ENCODE measurements around the gene RYR3.

RYR3 gene

DNA sequence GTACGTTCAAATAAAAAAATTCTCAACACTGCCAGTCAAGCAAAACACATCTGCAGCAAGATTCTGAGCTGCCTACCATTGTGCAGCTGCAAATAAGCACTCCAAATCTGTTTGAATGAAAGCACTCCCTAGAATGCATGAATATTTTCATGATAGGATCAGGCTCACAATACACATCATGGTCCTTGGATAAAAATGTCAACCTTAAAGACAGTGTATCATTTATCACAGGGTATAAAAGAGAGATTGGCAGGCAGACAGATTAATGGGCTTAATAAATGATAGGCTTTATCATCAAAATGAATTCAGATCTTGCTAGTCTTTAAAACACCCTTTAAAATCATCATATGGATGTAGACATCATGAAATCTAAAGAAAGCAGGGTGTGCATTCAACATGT, 9.2 kb downstream of the RYR3 start:
- no peak for DNase-seq (ENCODE audit: low spot score)

GRCh38 chr15:33322091-33322490, 11.3 kb downstream of the RYR3 start:
- DNase-seq (ENCODE audit: low spot score): no peak

DNA sequence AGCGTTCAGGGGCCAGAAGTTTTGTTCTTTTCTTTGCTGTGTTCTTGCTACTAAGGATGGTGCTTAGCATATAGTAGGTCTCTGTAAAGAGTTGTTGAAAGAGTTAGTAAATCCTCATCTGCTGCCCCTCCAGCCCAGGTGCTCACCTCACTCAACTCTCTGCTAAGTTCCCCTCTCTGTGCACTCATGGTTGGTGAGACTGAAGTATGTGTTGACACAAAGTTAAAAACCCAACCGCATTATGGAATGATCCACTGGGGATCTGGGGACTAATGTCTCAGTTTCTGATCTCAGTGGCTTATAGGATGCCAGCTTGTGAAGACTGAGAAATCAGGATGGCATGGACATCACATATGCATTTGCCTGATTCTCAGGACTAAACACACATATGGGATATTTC, 13.8 kb downstream of the RYR3 start:
- no peak for DNase-seq (ENCODE audit: low spot score)

GRCh38 chr15:33326908-33327307, 16.1 kb downstream of the RYR3 start:
- DNase-seq (ENCODE audit: low spot score): no peak

DNA sequence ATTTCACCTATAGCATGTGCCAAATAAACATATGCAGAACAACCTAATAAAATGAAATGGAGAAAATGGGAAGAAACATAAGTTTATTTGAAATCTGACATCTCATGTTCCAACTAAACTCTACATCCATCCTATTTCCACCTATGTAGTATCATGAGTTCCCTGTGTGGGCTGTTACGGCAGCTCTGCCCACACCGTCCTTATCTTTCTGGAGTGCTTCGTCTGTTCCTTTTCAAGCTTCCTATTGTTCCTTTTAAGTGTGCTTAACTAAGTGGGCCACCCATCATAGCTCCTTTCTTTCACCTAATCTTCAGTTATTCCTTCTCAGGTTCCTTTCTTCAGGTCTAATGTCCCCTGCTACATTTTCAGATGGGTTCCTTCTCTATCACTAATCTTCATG, 17.3 kb downstream of the RYR3 start:
- no peak for DNase-seq (ENCODE audit: low spot score)

GRCh38 chr15:33329457-33329856, 18.7 kb downstream of the RYR3 start:
- DNase-seq (ENCODE audit: low spot score): no peak

DNA sequence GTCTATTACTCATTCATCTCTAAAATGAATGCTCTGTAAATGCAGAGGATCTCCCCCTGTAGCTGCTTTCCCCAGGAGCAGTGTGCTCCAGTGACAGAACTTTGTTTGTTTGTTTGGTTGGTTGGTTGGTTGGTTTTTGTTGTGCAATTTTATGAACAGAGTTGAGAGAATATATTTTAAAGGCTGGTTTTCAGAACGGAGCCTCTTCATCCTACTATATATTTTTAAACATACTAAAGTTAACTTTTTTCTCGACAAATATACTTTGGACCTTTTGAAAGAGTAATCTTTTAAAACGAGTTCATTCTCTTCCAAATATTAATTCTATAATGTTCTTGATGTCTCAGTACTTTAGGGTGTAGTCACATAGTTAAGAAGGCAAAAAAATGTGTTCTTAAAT, 20.2 kb downstream of the RYR3 start:
- no peak for DNase-seq (ENCODE audit: low spot score)

GRCh38 chr15:33341953-33342352, 31.2 kb downstream of the RYR3 start:
- DNase-seq (ENCODE audit: low spot score): no peak

DNA sequence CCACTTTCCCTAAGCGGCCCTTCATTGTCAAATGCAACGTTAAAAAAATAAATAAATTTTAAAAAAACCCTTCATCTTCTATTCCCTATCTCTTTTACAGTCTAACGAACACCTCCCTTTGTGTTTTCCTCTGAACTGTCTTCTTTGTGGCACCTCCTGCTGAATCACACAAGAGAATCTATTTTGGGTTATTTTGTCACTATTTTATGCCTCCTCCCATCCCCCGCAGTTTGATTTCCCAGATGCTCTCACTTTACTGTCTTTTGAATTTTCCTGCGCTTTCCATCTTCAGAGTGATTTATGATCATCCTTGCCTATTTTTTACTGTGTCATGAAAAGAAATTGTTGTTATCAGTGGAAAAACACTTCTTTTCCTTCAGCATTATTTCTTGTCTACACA, 32.5 kb downstream of the RYR3 start:
- no peak for DNase-seq (ENCODE audit: low spot score)

DNA sequence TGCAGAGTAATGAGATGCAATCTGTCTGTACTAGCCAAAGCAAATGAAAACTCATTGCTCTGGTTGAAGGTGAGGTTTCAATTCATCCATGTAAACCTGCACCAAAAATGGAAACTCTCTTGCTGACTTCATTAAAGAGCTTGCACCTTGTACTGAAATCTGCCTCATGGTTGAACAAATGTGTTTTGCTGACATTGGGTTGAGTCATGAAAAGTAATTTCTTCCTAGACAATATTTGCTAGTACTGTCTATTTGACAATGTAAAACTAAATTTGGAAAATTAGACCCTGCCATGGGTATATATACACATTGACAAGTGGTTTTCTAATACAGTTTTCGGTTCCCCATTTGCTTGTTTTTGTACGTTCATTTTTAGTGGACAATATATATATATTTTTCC, 33.3 kb downstream of the RYR3 start:
- no peak for DNase-seq (ENCODE audit: low spot score)

DNA sequence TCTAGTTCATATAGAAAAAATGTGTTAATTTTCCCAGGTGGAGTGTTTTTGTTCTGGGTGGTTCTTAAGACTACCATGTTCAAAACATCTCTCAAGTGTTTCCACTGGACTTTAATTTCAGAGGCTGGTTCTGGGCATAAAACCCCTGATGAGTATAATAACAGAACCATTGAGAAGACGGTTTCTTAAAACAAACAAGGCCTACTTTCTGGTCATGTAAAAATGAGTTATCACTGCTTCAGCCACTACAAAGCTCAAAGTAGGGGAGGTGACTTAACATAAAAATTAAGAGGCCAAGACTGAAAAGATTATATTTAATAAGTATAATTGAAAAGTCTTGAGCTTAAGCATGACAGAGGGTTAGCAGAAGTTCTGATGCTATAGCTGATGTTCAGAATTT, 33.8 kb downstream of the RYR3 start:
- DNase-seq (ENCODE audit: low spot score): no peak

GRCh38 chr15:33354411-33354810, 43.6 kb downstream of the RYR3 start:
- no peak for DNase-seq (ENCODE audit: low spot score)

GRCh38 chr15:33357845-33358244, 47.1 kb downstream of the RYR3 start:
- DNase-seq (ENCODE audit: low spot score): no peak

DNA sequence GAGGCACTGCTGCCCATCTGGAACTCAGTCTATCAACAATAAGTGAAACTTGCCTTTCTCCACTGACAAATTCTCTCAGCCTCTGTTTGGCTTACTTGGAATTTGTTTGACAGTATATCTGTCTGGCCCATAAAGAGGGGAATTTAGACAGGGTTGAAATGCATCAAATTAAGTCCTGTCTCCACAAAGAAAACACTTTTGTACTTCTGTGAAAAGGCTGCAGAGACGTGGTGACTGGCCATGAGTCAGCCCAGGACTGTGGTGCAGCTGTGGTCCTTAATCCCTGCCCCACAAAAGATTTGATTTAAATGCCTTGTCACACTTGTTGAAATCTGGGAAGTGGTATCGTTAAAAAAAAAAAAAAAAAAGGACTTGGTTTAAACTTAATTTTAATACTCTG, 47.5 kb downstream of the RYR3 start:
- no peak for DNase-seq (ENCODE audit: low spot score)

DNA sequence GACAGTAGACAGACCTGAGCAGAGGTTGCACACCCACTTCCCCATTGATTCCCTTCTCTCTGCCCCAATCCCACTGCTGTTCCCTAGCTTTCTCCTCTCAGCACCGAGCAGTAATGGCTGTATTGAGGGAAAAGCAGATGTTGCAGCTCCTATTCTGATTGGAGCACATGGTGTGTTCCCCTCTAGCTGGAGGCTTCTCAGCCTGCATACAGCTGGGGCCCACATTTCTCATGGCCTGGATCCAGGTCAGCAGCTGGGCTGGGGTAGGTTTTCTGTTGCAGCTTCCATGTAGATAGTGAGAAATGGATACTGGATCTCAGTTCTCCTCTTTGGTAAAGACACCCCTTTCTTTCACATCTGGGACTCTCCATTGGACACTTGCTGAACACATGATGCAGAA, 50.1 kb downstream of the RYR3 start:
- DNase-seq (ENCODE audit: low spot score): no peak

DNA sequence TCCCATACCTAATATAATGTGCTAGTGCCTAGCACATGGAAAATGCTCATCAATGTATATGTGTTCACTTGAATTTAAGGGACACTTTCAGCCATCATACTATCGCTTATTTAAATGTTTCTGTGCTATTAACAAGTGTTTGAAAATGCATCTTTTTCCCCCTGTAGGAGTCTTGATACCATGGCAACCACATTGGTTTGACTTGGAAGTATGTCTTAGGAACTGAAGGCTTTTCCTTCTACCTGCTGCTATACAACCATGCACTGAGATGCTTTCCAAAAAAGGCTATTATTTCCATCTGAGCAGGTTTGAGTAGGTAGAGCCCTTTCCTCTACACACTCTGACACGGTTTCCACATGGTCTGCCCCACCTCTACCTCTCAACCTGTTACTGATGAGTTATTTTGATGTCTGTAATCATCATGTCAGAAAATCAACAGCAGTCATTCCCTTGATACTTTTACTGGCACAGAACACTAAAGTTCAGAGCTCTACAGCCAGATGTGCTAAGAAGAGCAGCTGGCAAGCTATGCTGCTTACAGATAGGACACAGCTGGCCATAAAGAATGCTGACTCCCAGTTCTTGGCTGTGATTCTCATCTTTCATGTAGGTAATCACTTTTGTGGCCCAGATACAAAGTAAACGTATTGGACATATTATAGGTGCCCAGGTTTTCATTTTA, 59.3 kb downstream of the RYR3 start:
- DNase-seq (ENCODE audit: low spot score): no peak

DNA sequence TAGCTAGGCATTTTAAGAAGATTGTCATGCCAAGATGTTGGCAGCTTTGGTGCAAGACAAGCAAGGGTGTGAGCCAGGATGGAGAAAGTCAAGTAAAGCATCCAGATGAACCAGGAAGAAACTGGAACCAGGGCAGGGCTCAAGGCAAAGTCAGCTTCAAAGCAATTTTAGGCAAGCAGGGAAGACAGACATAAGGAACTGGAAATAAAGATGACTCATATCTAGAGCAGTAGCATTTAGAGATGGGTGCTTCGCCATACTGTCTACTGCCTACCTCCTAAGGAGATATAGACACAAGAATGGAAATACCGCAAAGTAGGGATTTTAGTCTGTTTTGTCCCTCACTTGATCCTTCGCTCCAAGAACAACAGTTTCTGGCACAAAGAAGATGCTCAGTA, 59.9 kb downstream of the RYR3 start:
- DNase-seq (ENCODE audit: low spot score): no peak

GRCh38 chr15:33371159-33371558, 60.4 kb downstream of the RYR3 start:
- DNase-seq (ENCODE audit: low spot score): no peak

DNA sequence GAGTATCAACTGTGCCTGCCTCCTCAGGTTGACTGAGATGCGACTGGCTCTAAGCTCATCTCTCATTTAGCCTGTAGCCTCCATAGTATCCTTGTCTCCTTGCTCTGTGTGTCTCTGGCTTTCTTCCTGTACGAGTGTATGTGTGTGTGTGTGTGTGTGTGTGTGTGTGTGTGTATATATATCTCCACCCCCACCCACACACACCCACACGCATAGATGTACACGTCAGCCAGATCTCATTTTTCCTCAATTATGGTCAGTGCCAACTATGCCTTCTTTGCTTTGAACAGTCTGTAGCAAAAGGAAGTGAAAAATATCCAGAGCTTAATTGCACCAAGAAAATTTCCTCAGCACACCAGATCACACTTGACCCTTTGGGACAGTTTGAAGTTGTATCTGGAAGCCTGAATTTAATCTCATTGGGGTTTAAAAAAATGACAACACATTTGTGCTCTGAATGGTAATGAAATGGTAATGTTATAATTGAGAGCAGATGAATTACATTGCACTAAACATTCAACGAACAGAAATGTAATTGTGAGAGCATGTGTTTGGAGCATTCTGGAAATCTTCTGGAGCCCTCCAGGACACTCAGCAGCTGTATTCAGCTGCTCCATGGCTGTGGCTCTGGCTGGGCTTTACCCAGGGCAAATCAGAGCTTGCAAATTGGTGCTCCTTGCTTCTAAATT, 63.6 kb downstream of the RYR3 start:
- DNase-seq (ENCODE audit: low spot score): no peak

DNA sequence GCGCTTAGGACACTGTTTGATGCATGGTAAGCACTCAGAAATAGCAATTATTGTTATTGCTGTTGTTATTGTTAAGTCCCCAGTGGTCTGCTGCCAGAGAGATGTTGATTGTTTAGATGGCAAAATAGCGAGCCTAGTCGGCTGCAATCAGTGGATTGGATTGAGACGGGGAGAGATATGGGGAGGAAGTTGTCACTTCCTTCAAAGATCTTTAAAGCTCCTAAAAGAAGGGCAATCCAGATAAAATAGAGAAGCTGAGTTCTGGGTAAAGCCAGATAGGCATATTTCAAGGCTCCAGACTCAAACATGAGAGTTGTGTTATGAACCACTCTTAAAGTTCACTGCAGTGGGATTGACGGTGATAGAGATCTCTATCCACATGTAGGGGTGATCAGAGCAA, 64.5 kb downstream of the RYR3 start:
- no peak for DNase-seq (ENCODE audit: low spot score)

GRCh38 chr15:33377204-33377603, 66.4 kb downstream of the RYR3 start:
- no peak for DNase-seq (ENCODE audit: low spot score)

GRCh38 chr15:33378866-33379480, 68.2 kb downstream of the RYR3 start:
- no peak for DNase-seq (ENCODE audit: low spot score)

GRCh38 chr15:33380406-33380805, 69.6 kb downstream of the RYR3 start:
- DNase-seq (ENCODE audit: low spot score): no peak

- no peak for DNase-seq (ENCODE audit: low spot score)
These were observed 71.7 kb downstream of the RYR3 start for GRCh38 chr15:33382491-33382890.
